ENCODE measurements around the gene OR51G2.
"Not testable (repeated sequence)": the region's sequence is repeated elsewhere in the genome, so short reads cannot be mapped to it uniquely, and the experiment has no call there.

Gene OR51G2, protein sequence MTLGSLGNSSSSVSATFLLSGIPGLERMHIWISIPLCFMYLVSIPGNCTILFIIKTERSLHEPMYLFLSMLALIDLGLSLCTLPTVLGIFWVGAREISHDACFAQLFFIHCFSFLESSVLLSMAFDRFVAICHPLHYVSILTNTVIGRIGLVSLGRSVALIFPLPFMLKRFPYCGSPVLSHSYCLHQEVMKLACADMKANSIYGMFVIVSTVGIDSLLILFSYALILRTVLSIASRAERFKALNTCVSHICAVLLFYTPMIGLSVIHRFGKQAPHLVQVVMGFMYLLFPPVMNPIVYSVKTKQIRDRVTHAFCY

DNA sequence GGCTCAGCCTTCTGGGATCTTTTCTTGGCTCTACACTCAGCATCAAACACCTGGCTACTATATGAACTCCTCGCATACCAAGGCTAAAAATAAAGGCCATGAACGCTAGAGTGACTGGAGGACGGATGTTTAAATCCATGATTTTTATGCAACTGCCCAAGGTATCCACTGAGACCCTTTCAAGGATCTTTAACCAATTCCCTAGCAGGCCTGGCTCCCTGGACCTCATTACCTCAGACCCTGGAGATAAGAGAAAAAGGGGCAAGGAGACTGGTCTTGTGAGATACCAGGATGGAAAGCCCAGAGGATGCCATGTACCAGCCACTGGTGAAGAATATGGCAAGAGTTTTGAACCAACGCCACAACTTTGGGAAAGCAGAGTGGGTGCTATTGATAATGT, at the start of gene OR51G2:
TSS of gene OR51G2 (minus strand) at position 101 of the 400 bp plus-strand sequence. CDS start 3,687 bp downstream, outside the sequence.
- no peak for DNase-seq

DNA sequence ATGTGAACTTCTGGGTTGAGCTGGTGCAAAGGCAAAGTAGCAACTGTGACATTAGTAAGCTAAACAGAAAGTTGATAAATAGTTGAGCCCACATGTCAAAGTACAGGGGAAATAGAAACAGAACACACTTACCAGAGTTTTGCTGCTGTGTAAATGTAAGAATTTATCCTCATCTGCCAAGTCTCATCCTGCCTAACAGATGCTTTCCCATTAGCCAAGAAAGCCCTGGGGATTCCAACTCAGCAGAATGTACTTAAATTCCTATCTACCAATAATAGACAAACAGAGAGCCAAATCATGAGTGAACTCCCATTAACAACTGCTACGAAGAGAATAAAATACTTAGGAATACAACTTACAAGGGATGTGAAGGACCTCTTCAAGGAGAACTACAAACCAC, 43.7 kb upstream of the OR51G2 start:
- DNase-seq = no peak

DNA sequence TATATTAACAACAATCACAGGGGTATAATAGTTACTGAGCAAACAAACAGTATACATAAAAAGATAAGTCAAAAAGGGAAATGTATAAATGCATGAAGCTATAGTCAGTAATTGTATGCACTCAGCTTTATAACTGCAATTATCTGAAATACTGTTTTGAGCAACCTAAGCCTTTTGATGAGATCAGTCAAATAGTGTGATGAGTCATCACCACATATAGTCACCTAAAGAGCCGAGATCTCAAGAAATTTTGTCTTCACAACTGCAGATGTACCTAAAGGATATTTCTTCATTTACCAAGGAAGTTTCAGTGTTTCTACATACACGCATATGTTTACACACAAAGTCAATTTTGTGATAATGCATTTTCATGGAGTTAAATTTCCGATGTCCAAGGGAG, 41.7 kb upstream of the OR51G2 start:
- no peak for DNase-seq

DNA sequence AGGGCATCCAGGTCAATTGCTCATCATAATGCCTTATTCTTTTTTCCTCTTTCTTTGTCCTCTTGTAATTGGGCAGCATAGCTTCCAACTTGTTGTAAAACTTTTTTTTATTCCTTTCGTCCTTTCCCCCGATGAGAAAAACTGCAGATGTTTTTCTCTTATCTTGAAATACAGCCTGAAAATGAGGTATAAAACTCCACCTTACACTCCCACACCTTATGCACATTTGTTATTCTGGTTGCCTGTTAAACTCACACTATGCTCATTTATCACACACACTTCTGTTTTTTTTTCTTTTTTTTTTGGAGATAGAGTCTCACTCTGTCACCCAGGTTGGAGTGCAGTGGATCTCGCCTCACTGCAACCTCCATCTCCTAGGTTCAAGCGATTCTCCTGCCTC, 38.2 kb upstream of the OR51G2 start:
- DNase-seq = no peak

DNA sequence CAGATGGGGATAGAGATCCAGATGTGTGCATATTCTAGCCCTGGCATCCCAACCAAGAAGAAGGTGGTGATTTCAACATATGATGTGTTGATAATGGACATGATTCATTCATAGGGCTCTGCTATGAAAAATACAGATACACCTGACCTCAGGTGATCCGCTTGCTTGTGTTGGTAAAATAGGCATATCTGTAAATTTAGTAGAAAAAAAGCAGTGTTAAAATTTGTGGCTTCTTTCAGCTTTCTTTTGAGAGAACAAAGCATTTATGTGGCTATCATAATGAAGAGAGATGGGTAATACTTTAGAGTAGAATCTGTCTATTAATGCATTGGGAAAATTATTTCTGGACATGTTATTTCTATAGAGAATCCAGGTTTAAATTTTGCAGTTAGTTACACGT, 36.5 kb upstream of the OR51G2 start, which contains the start of gene OR51A2:
TSS of gene OR51A2 (minus strand) at position 101 of the 400 bp plus-strand sequence. CDS start at position 101, 0 bp downstream.
- not testable (repeated sequence) for DNase-seq

DNA sequence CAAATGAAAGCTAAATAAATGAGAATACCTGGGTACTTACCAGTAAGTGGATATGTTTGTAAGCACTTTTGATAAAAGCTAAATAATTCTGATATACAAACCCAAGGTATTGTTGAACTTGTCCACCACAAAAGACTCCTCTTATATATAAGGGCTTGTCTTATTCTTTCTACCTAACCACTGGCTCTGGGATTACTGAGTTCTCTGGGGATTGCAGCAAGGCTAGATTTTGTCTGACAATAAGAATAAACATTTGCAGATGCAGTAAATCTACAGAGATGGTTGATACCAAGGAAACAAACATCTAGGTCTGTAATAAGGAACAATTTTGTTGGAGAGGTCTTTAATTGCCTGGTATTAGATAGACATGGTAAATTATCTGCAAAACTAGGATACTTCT, 28.4 kb upstream of the OR51G2 start, which contains the start of gene OR51A4:
TSS of gene OR51A4 (minus strand) at position 101 of the 400 bp plus-strand sequence. CDS start 505 bp downstream, outside the sequence.
- no peak for DNase-seq

DNA sequence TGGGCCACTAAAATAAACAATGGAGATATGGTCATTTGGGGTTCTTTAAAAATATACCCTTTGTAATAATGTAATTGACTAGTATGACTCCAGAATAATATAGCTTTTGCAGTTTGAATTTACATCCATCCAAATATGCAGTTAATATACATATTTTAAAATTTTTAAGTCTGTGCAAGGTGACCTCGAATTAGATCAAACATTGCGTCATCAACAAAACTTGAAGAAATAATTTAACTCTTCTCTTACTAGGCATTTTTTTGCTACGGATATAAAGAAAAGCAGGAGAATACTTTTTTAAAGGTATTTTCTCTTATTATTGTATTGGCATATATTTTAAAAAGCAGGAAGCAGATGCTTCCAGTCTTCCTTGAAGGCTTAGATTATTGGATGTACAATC, 17.6 kb upstream of the OR51G2 start:
- DNase-seq = no peak

DNA sequence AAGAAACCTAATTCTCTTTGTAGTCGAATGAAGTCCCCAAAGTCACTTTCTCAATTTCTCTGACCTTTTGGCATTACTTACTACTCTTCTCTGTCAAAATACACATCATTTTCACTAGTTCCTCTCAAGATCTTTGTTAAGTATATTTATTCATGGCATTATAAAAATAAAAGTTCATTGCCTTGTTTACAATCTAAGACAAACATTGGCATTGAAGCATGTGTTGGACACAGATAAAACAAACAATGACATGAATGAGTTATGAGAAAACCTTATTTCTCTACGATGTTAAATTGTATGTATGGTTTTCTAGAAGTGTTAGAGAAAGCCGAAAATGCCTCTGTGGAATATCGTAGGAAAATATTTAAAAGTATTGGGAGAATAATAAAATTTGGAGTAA, 13.6 kb upstream of the OR51G2 start:
- no peak for DNase-seq

DNA sequence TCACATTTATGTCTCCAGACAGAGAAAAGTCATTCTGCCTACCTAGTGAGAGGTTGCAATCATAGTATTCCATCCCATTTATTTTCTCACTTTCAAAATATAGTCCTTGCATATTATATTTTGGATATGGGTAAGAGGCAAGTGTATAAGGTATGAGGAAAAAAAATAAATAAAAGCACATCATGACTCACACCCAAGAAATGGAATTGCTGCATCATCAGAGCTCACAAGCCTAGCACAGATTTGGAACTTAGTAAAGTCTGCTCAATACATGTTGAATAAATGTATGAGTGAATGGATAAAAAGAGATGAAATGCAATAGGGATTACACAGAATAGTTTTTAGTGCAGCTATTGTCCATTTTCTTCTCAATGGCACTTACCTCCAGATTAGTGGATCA, 7.5 kb upstream of the OR51G2 start:
- no peak for DNase-seq

DNA sequence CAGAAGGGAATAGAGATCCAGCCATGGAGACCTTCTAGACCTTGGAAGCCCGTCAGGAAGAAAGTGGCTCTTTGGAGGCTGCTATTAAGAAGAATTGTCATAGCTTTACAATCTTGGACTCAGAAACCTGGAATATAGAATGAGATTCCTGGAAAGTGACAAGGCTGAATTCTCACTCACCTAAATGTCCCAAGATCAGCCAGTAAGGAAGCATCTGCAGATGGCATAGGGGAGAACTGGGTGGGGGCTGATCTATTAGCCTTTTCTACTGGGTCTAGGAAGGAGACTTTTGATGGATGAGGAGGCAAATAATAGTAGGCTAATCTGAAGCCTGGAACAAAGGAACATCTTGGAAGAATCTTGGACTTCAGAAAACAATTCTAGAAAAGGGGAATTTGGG, 5.1 kb upstream of the OR51G2 start, which contains the start of gene OR51G1:
TSS of gene OR51G1 (minus strand) at position 101 of the 400 bp plus-strand sequence. CDS start at position 101, 0 bp downstream.
- no peak for DNase-seq

DNA sequence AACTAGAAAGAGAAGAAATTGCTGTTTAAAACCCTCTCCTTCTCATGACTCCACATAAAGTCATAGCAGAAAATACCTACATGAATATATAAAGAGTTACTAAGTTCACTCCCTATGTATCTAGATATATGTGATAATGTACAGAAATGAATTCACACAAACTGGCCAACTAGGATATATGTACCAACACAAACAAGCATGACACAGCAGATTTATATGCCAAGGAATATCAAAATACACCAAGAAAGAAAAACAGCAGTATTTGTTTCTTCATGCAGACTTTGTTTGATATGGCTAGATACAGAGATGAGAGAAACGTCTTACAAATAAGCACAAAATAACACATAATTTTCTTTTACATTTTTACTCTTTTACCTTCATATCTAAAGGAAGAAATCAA, 3.2 kb upstream of the OR51G2 start:
- DNase-seq = no peak

DNA sequence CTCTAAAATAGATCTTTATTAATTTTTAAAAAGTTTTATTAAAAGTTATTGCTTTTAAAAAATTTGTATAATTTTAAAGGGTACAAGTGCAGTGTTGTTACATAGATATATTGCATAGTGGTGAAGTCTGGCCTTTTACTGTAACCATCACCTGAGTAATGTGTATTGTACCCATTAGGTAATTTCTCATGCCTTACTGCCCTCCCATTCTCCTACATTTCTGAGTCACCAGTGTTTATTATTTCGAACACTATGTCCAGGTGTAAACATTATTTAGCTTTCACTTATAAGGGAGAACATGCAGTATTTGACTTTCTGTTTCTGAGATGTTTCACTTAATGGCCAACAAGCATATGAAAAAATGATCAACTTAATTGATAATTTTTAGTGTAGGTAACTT, 2.6 kb upstream of the OR51G2 start:
- DNase-seq = no peak

DNA sequence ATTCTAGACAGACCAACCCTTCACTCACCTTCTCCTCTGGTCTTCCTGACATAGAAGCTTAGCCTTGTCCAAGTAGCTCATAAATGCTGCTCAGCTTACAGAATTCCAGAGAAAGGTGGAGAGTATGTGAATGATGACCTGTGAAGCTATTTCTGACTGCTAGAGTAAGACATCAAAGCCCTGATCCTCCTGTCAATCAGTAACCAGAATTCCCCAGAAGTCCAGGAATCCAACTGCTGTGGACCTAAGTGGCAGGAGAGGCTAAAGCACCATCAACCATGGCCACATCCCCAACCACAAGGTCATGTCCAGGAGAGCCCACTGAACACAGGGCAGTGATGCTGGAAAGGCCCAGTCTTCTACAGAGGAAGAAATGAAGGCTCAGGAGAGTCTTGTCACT, 2.6 kb downstream of the OR51G2 start:
- no peak for DNase-seq

DNA sequence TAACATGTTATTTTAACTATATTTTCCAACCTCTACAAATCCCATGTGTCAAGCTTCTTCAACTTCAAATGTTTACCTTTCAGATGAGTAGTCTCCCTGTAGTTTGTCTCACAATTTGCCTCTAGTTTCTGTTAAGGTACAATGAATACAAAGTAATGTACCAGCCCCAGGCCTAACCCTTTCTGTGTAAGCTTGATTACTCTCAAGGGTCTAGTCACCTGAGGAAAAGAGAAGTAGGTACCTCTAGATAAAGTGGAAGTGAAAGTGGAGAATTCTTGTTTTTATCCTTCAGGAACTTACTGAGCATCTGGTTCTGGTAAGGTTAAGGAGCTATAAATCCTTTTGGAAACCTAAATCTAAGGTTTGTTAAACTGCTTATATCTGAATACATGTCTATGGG, 15.7 kb downstream of the OR51G2 start, which contains the start of gene OR51A7:
TSS of gene OR51A7 (plus strand) at position 300 of the 400 bp plus-strand sequence. CDS start 3,587 bp downstream, outside the sequence.
- DNase-seq = no peak

DNA sequence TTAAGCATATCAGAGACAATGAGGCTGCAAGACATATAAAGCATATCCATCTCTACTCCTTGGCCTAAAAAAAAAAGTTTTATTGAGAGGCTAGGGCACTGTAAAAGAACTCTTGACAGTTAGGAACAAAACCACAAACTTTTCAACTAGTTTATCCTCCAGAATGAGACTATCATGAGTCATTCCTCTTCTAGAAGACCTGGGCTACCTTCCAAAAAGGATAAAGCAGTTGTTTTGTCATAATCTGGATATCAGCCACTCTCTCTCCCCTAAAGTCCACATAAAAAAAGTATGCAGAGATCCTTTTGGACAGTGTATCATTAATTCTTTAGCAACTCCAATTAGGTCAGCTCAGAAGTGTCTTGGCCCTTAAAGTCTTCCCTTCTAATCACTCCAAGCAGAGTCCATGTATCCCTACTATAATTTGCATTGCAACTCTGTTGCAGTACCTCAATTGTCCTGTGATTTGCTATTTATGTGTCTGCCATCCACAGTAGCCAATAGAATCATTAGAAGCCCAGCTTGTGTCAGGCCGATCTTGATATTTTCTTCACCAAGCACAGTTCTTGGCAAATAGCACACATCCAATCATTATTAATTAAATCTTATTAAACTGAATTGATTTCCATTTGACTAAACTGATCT, 27.0 kb downstream of the OR51G2 start:
- no peak for DNase-seq

DNA sequence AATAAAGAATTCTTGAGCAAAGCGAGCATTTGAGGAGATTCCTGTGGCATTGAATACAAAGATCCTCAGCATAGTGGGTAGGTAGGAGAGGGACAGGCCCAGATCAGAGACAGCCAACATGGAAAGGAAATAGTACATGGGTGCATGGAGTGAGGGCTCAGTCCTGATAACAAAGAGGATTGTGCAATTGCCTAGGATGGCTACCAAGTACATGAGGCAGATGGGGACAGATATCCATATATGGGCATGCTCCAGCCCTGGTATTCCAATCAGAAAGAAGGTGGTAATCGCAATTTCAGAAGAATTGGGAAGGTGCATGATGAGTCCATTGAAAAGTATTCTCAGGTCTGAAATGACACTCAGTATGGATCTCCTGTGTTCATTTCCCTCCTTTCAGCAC, 28.9 kb downstream of the OR51G2 start:
- DNase-seq = no peak

DNA sequence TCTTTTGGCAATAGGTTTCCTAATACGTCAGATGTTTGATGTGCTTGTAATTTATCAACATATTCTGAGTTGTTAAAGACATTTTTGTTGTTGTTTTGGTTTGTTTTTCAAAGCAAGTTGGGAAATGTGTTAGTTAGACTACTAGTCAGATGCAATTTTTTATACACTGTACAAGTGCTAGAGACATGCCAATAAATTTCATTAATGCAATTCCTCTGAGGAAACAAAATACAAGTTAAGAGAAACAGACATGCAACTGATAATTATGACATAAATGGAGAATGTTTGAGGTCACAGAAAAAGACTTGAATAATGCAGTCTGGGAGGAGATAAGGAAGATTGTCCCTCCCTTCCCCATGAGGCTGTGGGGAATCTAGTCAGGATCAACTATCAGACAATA, 31.6 kb downstream of the OR51G2 start:
- DNase-seq = no peak

DNA sequence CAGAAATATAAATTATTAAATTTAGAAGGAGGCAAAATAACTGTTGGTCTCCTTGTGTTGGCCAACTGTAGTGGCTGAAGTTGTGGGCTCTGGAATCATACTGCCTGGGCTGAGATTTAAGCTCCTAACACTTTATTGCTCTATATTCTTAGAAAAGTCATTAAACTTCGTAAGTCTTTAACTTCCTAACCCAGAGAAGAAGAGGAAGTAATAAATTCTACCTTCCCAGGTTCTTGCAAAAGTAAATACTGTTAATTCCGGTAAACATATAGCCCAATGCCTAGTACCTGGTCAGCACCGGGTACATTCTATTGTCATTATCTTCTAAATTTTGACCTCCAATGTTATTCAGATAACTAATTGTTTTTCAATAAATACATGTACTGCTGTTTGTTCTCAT, 33.0 kb downstream of the OR51G2 start:
- no peak for DNase-seq

DNA sequence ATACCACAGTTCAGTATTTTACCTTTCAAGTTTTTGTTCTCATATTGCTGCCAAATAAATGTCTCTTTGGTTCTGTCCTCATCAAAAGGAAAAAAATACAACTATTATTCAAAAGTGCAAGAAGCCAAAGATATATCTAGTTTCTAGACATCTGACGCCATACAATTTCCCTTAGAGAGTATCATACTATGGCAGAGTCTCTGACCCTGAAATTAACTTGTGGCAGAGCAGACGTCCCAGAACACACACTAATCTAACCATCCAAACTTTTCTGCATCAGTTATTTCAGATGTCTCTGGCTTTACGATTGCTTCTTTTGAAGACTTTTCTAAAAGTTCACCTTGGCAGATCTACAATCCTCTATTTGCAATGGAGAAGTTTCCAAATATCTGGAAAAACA, 34.8 kb downstream of the OR51G2 start:
- DNase-seq = no peak

DNA sequence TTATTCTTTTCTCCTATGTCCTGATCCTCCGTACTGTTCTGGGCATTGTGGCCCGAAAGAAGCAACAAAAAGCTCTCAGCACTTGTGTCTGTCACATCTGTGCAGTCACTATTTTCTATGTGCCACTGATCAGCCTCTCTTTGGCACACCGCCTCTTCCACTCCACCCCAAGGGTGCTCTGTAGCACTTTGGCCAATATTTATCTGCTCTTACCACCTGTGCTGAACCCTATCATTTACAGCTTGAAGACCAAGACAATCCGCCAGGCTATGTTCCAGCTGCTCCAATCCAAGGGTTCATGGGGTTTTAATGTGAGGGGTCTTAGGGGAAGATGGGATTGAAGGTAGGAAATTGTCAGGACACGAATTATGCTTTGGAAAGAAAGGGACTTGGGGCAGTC, 36.6 kb downstream of the OR51G2 start:
- no peak for DNase-seq

DNA sequence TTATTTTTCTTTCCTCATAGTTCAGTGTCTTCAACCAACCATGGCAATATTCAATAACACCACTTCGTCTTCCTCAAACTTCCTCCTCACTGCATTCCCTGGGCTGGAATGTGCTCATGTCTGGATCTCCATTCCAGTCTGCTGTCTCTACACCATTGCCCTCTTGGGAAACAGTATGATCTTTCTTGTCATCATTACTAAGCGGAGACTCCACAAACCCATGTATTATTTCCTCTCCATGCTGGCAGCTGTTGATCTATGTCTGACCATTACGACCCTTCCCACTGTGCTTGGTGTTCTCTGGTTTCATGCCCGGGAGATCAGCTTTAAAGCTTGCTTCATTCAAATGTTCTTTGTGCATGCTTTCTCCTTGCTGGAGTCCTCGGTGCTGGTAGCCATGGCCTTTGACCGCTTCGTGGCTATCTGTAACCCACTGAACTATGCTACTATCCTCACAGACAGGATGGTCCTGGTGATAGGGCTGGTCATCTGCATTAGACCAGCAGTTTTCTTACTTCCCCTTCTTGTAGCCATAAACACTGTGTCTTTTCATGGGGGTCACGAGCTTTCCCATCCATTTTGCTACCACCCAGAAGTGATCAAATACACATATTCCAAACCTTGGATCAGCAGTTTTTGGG, 37.2 kb downstream of the OR51G2 start, which contains the start of gene OR51T1:
TSS of gene OR51T1 (plus strand) at position 41 of the 641 bp plus-strand sequence. CDS start at position 41, 0 bp downstream.
- DNase-seq = no peak

DNA sequence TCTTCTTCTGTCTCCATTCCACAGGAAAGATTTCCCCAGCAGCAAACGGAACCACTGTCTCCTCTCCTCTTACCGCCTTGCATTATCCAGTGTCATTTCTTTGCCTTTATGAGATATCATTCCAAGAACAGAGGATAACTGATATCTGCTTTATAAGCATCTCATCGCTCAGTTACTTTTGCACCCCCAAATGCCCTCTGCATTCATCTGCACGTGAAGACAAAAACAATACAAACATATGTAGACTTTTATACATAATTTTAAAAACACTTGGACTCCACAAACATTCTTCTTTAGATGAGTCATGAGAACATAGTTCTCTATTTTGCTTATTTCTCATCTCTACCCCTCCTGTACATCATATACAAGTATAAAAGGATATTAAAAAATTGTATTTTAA, 38.0 kb downstream of the OR51G2 start:
- no peak for DNase-seq

DNA sequence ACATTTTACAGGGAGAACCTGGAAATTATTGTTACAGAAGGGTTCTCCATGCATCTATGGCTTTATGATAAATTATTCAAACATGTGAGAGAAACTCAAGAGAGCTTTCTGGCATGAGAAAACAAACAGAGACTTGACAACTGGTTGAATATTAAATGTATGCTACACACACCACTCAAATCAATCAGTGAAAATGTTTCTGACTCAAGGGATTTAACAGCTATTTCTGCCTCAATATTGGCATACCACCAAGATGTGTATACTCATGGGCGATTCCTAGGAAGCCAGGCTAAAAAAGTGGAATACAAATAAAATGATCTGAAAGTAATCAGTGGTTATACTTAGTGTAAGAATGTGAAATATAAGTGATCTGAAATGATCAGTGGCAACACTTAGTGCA, 53.3 kb downstream of the OR51G2 start:
- DNase-seq = no peak

DNA sequence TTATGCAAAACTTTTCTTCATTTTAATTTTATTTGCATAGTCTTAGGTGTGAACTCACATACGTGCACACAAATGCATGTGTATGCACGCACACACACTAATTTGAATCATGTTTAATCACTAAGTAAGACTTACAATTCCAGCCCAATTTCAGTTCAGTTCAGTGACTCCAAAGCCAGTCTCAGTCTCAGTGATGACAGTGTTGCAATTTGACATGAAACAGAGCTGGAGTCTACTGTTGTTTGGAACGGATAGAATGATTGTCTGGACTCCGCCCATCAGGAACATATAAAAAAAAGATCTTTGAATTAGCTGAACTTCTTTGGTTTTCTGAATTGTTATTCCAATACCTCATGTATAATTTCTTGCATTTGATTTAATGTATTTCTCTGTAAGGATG, 55.3 kb downstream of the OR51G2 start:
- DNase-seq = no peak
